HepG2 (cell line): Measurements from ENCODE around the gene ZNF446. TPM values are rescaled to one million over a fixed set of nuclear protein-coding genes. Genes with fewer than 3 reads are reported as not detected.

ENCODE experiments used
- ATAC-seq: fragments of 200-7000 bp; cut with Tn5 transposase; 3 replicates; pipeline ENCODE4 v1.9.1; 2020; ENCODE audit warnings: mild to moderate bottlenecking, moderate library complexity
- BruUV-seq: library from RNA; stranded (reverse); fragments of 400-500 nt; replicated peaks from 2 replicates; lab custom pipeline; 2021; lab: Mats Ljungman, UMichigan
- CTCF ChIA-PET: fragments of 300-600 bp; formaldehyde crosslinking; extraction: SDS; loops from one replicate; lab custom pipeline; 2021; ENCODE audit warnings: low total read pairs, inconsistent platforms, low intra/inter-chr PET ratio; lab: Yijun Ruan, JAX
- POLR2A ChIA-PET: fragments of 350-600 bp; sonication (Branson Sonifier 250); formaldehyde crosslinking; loops from one replicate; lab custom pipeline; 2020; ENCODE audit warnings: antibody characterized with exemption, inconsistent platforms; lab: Yijun Ruan, JAX
- DNase-seq: peaks from one replicate; pipeline ENCODE4 v3.0.0-alpha.2; 2015; ENCODE audit warnings: low spot score
- FAIRE-seq: peaks from 3 replicates; lab custom pipeline; 2011; peaks lifted over from hg19 to GRCh38; lab: Jason Lieb, UNC
- H2AFZ ChIP-seq: one replicate; pipeline ENCODE4 v1.6.1; 2011; ENCODE audit warnings: low read length, inconsistent platforms
- H3K27ac ChIP-seq: fragments of 300-600 bp; 3 replicates; pipeline ENCODE4 v1.8.0; 2011; ENCODE audit warnings: mixed run types, mild to moderate bottlenecking, mixed read lengths, low read length, inconsistent platforms; ENCODE audit not compliant: insufficient read depth; ENCODE audit errors: extremely low read length
- H3K27me3 ChIP-seq, 2 experiments: fragments of 200-600 bp in 1 of 2; 2 replicates in 1 of 2; 3 replicates in 1 of 2; pipeline versions ENCODE4 v1.6.0 to v1.8.0; 2011; ENCODE audit warnings: low read length in 2 of 2, mild to moderate bottlenecking in 2 of 2, moderate library complexity in 2 of 2, inconsistent platforms in 1 of 2; ENCODE audit not compliant: insufficient read depth in 2 of 2, control insufficient read depth in 1 of 2
- H3K36me3 ChIP-seq, 2 experiments: fragments of 200-600 bp in 1 of 2; replicated peaks in 1 of 2; 2 replicates in 1 of 2; 3 replicates in 1 of 2; pipeline versions ENCODE4 v1.5.1 to v1.8.0; 2011; ENCODE audit warnings: low read length in 2 of 2, inconsistent platforms in 1 of 2; ENCODE audit not compliant: insufficient read depth in 2 of 2, control insufficient read depth in 1 of 2
- H3K4me1 ChIP-seq: 2 replicates; pipeline ENCODE4 v1.5.1; 2012; ENCODE audit warnings: low read length, inconsistent platforms; ENCODE audit not compliant: insufficient read depth
- H3K4me2 ChIP-seq: 2 replicates; pipeline ENCODE4 v1.6.0; 2011; ENCODE audit warnings: low read depth, low read length, inconsistent platforms
- H3K4me3 ChIP-seq, 3 experiments: fragments of 200-600 bp in 1 of 3; sonication (generic), shearing (Covaris generic) in 1 of 3; replicated peaks in 1 of 3; 2 replicates each; pipeline ENCODE4 v1.5.1; 2011 to 2016; ENCODE audit warnings: low read length in 3 of 3, inconsistent platforms in 2 of 3, low read depth in 2 of 3, mild to moderate bottlenecking in 2 of 3, control low read depth in 1 of 3, mixed read lengths in 1 of 3; ENCODE audit not compliant: insufficient read depth in 1 of 3
- H3K79me2 ChIP-seq: one replicate; pipeline ENCODE4 v1.6.1; 2011; ENCODE audit warnings: low read length, inconsistent platforms; ENCODE audit not compliant: insufficient read depth
- H3K9ac ChIP-seq: 2 replicates; pipeline ENCODE4 v1.6.0; 2011; ENCODE audit warnings: mild to moderate bottlenecking, low read depth, low read length, inconsistent platforms; ENCODE audit not compliant: insufficient read depth
- H3K9me3 ChIP-seq: 2 replicates; pipeline ENCODE4 v1.5.1; 2012; ENCODE audit warnings: mild to moderate bottlenecking, low read length
- H4K20me1 ChIP-seq: 2 replicates; pipeline ENCODE4 v1.6.0; 2011; ENCODE audit warnings: inconsistent platforms, mild to moderate bottlenecking, low read length, moderate library complexity; ENCODE audit not compliant: insufficient read depth
- CAMTA2 ChIP-seq: sonication (generic); formaldehyde crosslinking; IDR thresholded peaks from 2 replicates; pipeline ENCODE4 v1.4.0; 2020; ENCODE audit warnings: mild to moderate bottlenecking, missing genetic modification reagents, borderline replicate concordance
- KDM2A ChIP-seq: sonication (generic); formaldehyde crosslinking; IDR thresholded peaks from 2 replicates; pipeline ENCODE4 v1.4.0; 2020; ENCODE audit warnings: low read depth, missing genetic modification reagents, borderline replicate concordance
- MED1 ChIP-seq: sonication (generic); formaldehyde crosslinking; IDR thresholded peaks from 2 replicates; pipeline ENCODE4 v1.4.0; 2020; ENCODE audit warnings: missing genetic modification reagents
- REPIN1 ChIP-seq: sonication (generic); formaldehyde crosslinking; IDR thresholded peaks from 2 replicates; pipeline ENCODE4 v1.8.0; 2022; ENCODE audit warnings: missing genetic modification reagents, low read depth, mild to moderate bottlenecking, borderline replicate concordance
- SSRP1 ChIP-seq: IDR thresholded peaks from 2 replicates; pipeline ENCODE4 v1.6.1; 2016; ENCODE audit warnings: control low read depth
- ZFP91 ChIP-seq: sonication (generic); formaldehyde crosslinking; IDR thresholded peaks from 2 replicates; pipeline ENCODE4 v1.9.0; 2022; ENCODE audit warnings: missing genetic modification reagents, mild to moderate bottlenecking, borderline replicate concordance
- ZFY ChIP-seq: sonication (generic); formaldehyde crosslinking; IDR thresholded peaks from 2 replicates; pipeline ENCODE4 v1.4.0; 2020; ENCODE audit warnings: missing genetic modification reagents
- ZNF251 ChIP-seq: sonication (generic); formaldehyde crosslinking; IDR thresholded peaks from 2 replicates; pipeline ENCODE4 v1.9.0; 2021; ENCODE audit warnings: mild to moderate bottlenecking, missing genetic modification reagents
- ZNF44 ChIP-seq: sonication (generic); formaldehyde crosslinking; IDR thresholded peaks from 2 replicates; pipeline ENCODE4 v1.5.1; 2020; ENCODE audit warnings: mild to moderate bottlenecking, missing genetic modification reagents
- ZNF451 ChIP-seq: sonication (generic); formaldehyde crosslinking; IDR thresholded peaks from 2 replicates; pipeline ENCODE4 v1.5.0; 2020; ENCODE audit warnings: mild to moderate bottlenecking, missing genetic modification reagents
- ZNF460 ChIP-seq: sonication (generic); formaldehyde crosslinking; IDR thresholded peaks from 2 replicates; pipeline ENCODE4 v1.5.1; 2020; ENCODE audit warnings: missing genetic modification reagents, mild to moderate bottlenecking, borderline replicate concordance
- WGBS: methylation state at CpG from one replicate; pipeline ENCODE4 v1.1.6; 2017; ENCODE audit warnings: low lambda C conversion rate; 5-methylcytosine and 5-hydroxymethylcytosine counted together
- in situ Hi-C: cut with HindIII; loops from 2 replicates; pipeline ENCODE4 v1.10.0; 2017; ENCODE audit warnings: low pct_unique_long_range_greater_than_20kb; ENCODE audit not compliant: extremely low pct_ligation_motif_present
- intact Hi-C: fragments of 100-400 bp; cut with micrococcal nuclease; formaldehyde crosslinking; loops from one replicate; pipeline ENCODE4 v1.10.0; 2022; ENCODE audit not compliant: unreplicated experiment
- polyA plus RNA-seq, 8 experiments: library from polyadenylated mRNA; depleted of rRNA in 3 of 8; stranded (reverse) in 7 of 8; unstranded in 1 of 8; fragments of >200 nt; fragmentation: Illumina TruSeq in 4 of 8; extraction: Trizol in 4 of 8; gene quantifications; 2 replicates each; pipeline versions ENCODE4 v1.2.1 to v1.2.3, GENCODE V29; 2011 to 2016; ENCODE audit warnings: low read depth in 4 of 8, missing spikeins in 1 of 8, mixed read lengths in 1 of 8; ENCODE audit not compliant: insufficient read depth in 1 of 8
- total RNA-seq, 5 experiments: library from RNA; depleted of rRNA; stranded (reverse); fragments of >200 nt; fragmentation: Illumina TruSeq; extraction: Trizol; gene quantifications; 2 replicates each; pipeline ENCODE4 v1.2.3, GENCODE V29; 2016; ENCODE audit warnings: low read depth in 1 of 5
- TF ChIP-seq, protein P1 (sequence below): sonication (generic); formaldehyde crosslinking; IDR thresholded peaks from 2 replicates; pipeline ENCODE4 v1.4.0; 2020; ENCODE audit warnings: missing genetic modification reagents
- TF ChIP-seq, protein P2 (sequence below): sonication (generic); formaldehyde crosslinking; IDR thresholded peaks from 2 replicates; pipeline ENCODE4 v1.5.0; 2020; ENCODE audit warnings: mild to moderate bottlenecking, missing genetic modification reagents, borderline replicate concordance

Gene ZNF446
- total and polyA plus RNA-seq, 2 of the 13 experiments (the other 11 are each of a cell fraction or from before 2014, with no cell fraction given) = 3.0 to 3.6 TPM

DNA sequence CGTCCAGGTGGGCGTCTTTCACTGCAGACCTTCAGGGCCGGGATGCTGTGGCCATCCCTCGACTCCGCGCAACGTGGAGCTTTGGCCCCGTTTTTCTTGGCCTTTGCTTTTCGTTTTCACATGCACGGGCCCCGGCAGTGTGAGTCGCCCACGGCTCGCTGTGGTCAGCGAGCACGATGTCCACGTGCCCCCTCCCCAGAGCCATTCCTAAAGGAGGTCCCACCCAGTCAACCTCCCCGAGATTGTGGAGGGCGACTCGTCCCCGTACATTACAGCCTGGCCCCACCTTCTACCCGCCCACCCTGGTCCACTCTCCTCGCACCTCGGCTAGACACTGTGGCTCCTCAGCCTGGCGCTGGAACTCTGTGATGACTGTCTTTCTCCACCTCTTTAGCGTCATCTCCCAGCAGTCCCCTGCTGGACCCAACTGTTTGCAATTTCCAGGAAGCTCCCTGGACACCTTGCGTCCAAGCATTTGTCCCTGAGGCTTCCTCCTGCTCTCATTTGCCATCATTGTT is 405 bp downstream of the ZNF446 start:
- H3K4me1 ChIP-seq = peaks cover 20% of the 10 kb centered on the region
- peak overlapping the region; percentile 77 for H3K27ac ChIP-seq
- H2AFZ ChIP-seq = no peak overlapping the region
- H3K4me2 ChIP-seq = peak overlapping the region; percentile 97
- no TSS peak for BruUV-seq
- H3K4me3 ChIP-seq = peak overlapping the region; percentile 75 to 88 (median 75)
- ATAC-seq (peak; percentile 13), FAIRE-seq (peak; percentile 43), DNase-seq (peak; percentile 25)
- no peaks in the 10 kb centered on the region for H4K20me1 ChIP-seq
- intact Hi-C loops = no loop called here
- H3K9ac ChIP-seq = peak overlapping the region; percentile 73
- in situ Hi-C loops = no loop called here
- ChIA-PET CTCF (no interaction called here), POLR2A (interaction anchor here (0.6 to 1.3 kb wide), 5 partner anchors 24 to 43 kb away, joined by 3 to 6 read pairs (median 3); partner anchors contain the start of genes SLC27A5 and ZBTB45)
- H3K36me3 ChIP-seq = peaks cover 3 to 23% of the 10 kb centered on the region in 2 experiments; a peak in 4 of 5 replicates
- H3K9me3 ChIP-seq = no peaks in the 10 kb centered on the region
- no peaks in the 10 kb centered on the region for H3K79me2 ChIP-seq
- H3K27me3 ChIP-seq = no peaks in the 10 kb centered on the region; a peak in 1 of 5 replicates
- 3% methylated on average over 20 of the region's 27 CpGs for WGBS
- TF ChIP-seq, protein P1, sequence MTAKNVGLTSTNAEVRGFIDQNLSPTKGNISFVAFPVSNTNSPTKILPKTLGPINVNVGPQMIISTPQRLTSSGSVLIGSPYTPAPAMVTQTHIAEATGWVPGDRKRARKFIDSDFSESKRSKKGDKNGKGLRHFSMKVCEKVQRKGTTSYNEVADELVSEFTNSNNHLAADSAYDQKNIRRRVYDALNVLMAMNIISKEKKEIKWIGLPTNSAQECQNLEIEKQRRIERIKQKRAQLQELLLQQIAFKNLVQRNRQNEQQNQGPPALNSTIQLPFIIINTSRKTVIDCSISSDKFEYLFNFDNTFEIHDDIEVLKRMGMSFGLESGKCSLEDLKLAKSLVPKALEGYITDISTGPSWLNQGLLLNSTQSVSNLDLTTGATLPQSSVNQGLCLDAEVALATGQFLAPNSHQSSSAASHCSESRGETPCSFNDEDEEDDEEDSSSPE (CRISPR knock-in tag) = 0 out of 2 replicates have a peak, but pooled peaks have one; percentile 4
- TF ChIP-seq, protein P2, sequence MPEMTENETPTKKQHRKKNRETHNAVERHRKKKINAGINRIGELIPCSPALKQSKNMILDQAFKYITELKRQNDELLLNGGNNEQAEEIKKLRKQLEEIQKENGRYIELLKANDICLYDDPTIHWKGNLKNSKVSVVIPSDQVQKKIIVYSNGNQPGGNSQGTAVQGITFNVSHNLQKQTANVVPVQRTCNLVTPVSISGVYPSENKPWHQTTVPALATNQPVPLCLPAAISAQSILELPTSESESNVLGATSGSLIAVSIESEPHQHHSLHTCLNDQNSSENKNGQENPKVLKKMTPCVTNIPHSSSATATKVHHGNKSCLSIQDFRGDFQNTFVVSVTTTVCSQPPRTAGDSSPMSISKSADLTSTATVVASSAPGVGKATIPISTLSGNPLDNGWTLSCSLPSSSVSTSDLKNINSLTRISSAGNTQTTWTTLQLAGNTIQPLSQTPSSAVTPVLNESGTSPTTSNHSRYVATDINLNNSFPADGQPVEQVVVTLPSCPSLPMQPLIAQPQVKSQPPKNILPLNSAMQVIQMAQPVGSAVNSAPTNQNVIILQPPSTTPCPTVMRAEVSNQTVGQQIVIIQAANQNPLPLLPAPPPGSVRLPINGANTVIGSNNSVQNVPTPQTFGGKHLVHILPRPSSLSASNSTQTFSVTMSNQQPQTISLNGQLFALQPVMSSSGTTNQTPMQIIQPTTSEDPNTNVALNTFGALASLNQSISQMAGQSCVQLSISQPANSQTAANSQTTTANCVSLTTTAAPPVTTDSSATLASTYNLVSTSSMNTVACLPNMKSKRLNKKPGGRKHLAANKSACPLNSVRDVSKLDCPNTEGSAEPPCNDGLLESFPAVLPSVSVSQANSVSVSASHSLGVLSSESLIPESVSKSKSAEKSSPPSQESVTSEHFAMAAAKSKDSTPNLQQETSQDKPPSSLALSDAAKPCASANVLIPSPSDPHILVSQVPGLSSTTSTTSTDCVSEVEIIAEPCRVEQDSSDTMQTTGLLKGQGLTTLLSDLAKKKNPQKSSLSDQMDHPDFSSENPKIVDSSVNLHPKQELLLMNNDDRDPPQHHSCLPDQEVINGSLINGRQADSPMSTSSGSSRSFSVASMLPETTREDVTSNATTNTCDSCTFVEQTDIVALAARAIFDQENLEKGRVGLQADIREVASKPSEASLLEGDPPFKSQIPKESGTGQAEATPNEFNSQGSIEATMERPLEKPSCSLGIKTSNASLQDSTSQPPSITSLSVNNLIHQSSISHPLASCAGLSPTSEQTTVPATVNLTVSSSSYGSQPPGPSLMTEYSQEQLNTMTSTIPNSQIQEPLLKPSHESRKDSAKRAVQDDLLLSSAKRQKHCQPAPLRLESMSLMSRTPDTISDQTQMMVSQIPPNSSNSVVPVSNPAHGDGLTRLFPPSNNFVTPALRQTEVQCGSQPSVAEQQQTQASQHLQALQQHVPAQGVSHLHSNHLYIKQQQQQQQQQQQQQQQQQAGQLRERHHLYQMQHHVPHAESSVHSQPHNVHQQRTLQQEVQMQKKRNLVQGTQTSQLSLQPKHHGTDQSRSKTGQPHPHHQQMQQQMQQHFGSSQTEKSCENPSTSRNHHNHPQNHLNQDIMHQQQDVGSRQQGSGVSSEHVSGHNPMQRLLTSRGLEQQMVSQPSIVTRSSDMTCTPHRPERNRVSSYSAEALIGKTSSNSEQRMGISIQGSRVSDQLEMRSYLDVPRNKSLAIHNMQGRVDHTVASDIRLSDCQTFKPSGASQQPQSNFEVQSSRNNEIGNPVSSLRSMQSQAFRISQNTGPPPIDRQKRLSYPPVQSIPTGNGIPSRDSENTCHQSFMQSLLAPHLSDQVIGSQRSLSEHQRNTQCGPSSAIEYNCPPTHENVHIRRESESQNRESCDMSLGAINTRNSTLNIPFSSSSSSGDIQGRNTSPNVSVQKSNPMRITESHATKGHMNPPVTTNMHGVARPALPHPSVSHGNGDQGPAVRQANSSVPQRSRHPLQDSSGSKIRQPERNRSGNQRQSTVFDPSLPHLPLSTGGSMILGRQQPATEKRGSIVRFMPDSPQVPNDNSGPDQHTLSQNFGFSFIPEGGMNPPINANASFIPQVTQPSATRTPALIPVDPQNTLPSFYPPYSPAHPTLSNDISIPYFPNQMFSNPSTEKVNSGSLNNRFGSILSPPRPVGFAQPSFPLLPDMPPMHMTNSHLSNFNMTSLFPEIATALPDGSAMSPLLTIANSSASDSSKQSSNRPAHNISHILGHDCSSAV (CRISPR knock-in tag) = no peak
- TF ChIP-seq ZNF460 (CRISPR knock-in tag) = no peak
- TF ChIP-seq REPIN1 (CRISPR knock-in tag) = no peak
- no peak for TF ChIP-seq ZNF251 (CRISPR knock-in tag)
- 0 out of 2 replicates have a peak, but pooled peaks have one; percentile 1 for TF ChIP-seq ZFP91 (CRISPR knock-in tag)
- TF ChIP-seq ZNF44 (CRISPR knock-in tag) = 0 out of 2 replicates have a peak, but pooled peaks have one; percentile 24
- 0 out of 2 replicates have a peak, but pooled peaks have one; percentile 3 for TF ChIP-seq KDM2A (CRISPR knock-in tag)
- no peak for TF ChIP-seq MED1
- 0 out of 2 replicates have a peak, but pooled peaks have one; percentile 46 for TF ChIP-seq SSRP1 (CRISPR knock-in tag)
- TF ChIP-seq ZNF451 (CRISPR knock-in tag) = 0 out of 2 replicates have a peak, but pooled peaks have one; percentile 39
- TF ChIP-seq CAMTA2 (CRISPR knock-in tag) = 0 out of 2 replicates have a peak, but pooled peaks have one; percentile 66
- 0 out of 2 replicates have a peak, but pooled peaks have one; percentile 13 for TF ChIP-seq ZFY (CRISPR knock-in tag)
